ENCODE measurements around the gene MAGEA3. TPM values are rescaled to one million over a fixed set of nuclear protein-coding genes. Genes with fewer than 3 reads are reported as not detected.
"Not testable (repeated sequence)": the region's sequence is repeated elsewhere in the genome, so short reads cannot be mapped to it uniquely, and the experiment has no call there.

The MAGEA3 gene
- total RNA-seq, 1 donor from 2014 or later, result not detected

- no peak for ATAC-seq
- DNase-seq (ENCODE audit: low spot score), result no peak
These were observed 36.5 kb downstream of the MAGEA3 start for GRCh38 chrX:152735101-152735500.

GRCh38 chrX:152735860-152736511, 37.4 kb downstream of the MAGEA3 start:
- no peak for DNase-seq (ENCODE audit: low spot score)
- no peak for ATAC-seq

- not testable (repeated sequence) for DNase-seq (ENCODE audit: low spot score); ATAC-seq
These were observed 37.9 kb downstream of the MAGEA3 start for GRCh38 chrX:152736528-152736927.

GRCh38 chrX:152738560-152738959, 40.0 kb downstream of the MAGEA3 start:
- no peak for ATAC-seq
- DNase-seq (ENCODE audit: low spot score), result no peak

Other genes starting within 250 kb of the MAGEA3 start
- gene GABRA3, start 247.5 kb upstream of the MAGEA3 start, total RNA-seq, result not detected
- not detected for gene GABRQ, start 60.9 kb upstream of the MAGEA3 start, total RNA-seq
- not detected for gene CSAG2, start 10.5 kb downstream of the MAGEA3 start, total RNA-seq
- not detected for gene MAGEA2B, start 15.8 kb downstream of the MAGEA3 start, total RNA-seq
- not detected for gene CSAG1, start 34.9 kb downstream of the MAGEA3 start, total RNA-seq
- not detected for gene MAGEA12, start 35.0 kb downstream of the MAGEA3 start, total RNA-seq
- gene MAGEA2, start 55.0 kb downstream of the MAGEA3 start, total RNA-seq, result not detected
- not detected for gene CSAG3, start 60.4 kb downstream of the MAGEA3 start, total RNA-seq
- 0.25 TPM for gene MAGEA6, start 70.9 kb downstream of the MAGEA3 start, total RNA-seq
- gene CETN2, start 132.0 kb downstream of the MAGEA3 start, total RNA-seq, result 12.2 TPM
- gene NSDHL, start 132.3 kb downstream of the MAGEA3 start, total RNA-seq, result 22.0 TPM
- gene ZNF185, start 199.3 kb downstream of the MAGEA3 start, total RNA-seq, result 0.96 TPM

Measured in left lobe of liver (tissue), 2 donors.